ENCODE results near the gene PSMD5.

The PSMD5 gene

GRCh38 chr9:120878188-120879130 lies 35.7 kb upstream of the PSMD5 start:
- Mint-ChIP-seq H3K4me3 (peak overlapping the region; percentile 90 to 92), H3K27ac (peak overlapping the region; percentile 96), H3K4me1 (peaks cover 40 to 60% of the 10 kb centered on the region in 2 donors), H3K27me3 (peaks cover 0 to 13% of the 10 kb centered on the region in 2 donors), H3K9me3 (no peaks in the 10 kb centered on the region), H3K36me3 (peaks cover 26% of the 10 kb centered on the region in 2 donors)
- no peak for ATAC-seq (replicated peaks)
- no peak for DNase-seq

DNA sequence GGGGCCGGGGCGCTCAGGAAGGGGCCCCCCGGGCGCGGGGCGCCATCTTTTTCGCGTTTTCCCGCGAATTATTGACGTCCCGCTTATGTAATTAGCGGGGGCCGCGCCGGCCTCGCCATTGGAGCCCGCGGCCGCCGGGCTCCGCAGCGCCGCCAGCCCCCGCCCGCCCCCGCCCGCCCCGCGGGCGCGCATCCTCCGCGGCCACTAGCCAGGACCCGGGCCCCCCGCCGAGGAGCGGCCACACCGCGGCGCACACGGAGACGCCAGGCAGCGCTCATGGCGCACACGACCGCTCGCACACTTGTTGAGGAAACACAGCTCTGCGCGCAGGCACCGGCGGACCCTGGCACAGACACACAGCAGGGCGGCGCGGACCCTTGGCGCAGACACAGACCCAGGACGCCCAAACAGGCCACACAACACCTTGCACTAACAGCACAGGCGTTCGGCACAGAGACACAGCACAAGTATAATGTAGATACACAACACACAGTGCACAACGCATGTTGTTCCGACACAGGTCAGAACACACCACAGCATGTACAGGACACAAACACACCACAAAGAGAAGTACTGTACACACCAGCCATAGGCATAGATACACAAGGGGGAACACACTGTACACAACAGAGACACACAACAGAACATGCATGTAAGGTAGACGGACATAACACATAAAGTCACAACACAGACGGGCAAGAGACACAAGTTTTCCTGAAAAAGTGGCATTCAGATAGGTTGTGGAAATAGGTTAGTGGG lies 34.7 kb upstream of the PSMD5 start:
- DNase-seq, result peak; percentile 56
- peak overlapping the region; percentile 96 for H3K27ac Mint-ChIP-seq
- H3K27me3 Mint-ChIP-seq, result peaks cover 0 to 13% of the 10 kb centered on the region in 2 donors
- H3K4me3 Mint-ChIP-seq, result peak overlapping the region; percentile 90 to 92
- peaks cover 28 to 35% of the 10 kb centered on the region in 2 donors for H3K36me3 Mint-ChIP-seq
- peaks cover 40 to 55% of the 10 kb centered on the region in 2 donors for H3K4me1 Mint-ChIP-seq
- no peaks in the 10 kb centered on the region for H3K9me3 Mint-ChIP-seq
- ATAC-seq (replicated peaks), result peak; percentile 52 to 57

- Mint-ChIP-seq H3K36me3 (peaks cover 32 to 40% of the 10 kb centered on the region in 2 donors), H3K27ac (peak within 1 kb of the TSS; percentile 96), H3K9me3 (no peaks in the 10 kb centered on the region), H3K27me3 (peaks cover 0 to 11% of the 10 kb centered on the region in 2 donors), H3K4me1 (peaks cover 43 to 55% of the 10 kb centered on the region in 2 donors), H3K4me3 (peak within 1 kb of the TSS; percentile 90 to 92)
- DNase-seq, result no peak
- peak; percentile 26 to 34 for ATAC-seq (replicated peaks)
Observed at GRCh38 chr9:120876842-120877240, 34.1 kb upstream of the PSMD5 start, which contains the start of gene PHF19. Gene PHF19 (minus strand): TSS chr9:120877188. CDS start chr9:120874741, 2,447 bp downstream.

GRCh38 chr9:120875954-120876841 lies 33.5 kb upstream of the PSMD5 start:
- Mint-ChIP-seq H3K36me3 (peaks cover 33 to 44% of the 10 kb centered on the region in 2 donors), H3K27ac (peak overlapping the region; percentile 92), H3K27me3 (peaks cover 0 to 7% of the 10 kb centered on the region in 2 donors), H3K9me3 (no peaks in the 10 kb centered on the region), H3K4me3 (peak overlapping the region; percentile 83 to 91), H3K4me1 (peaks cover 42 to 55% of the 10 kb centered on the region in 2 donors)
- ATAC-seq (replicated peaks) (peak; percentile 72 to 76), DNase-seq (peak; percentile 77)

- peak overlapping the region; percentile 83 to 91 for H3K4me3 Mint-ChIP-seq
- peaks cover 41 to 55% of the 10 kb centered on the region in 2 donors for H3K4me1 Mint-ChIP-seq
- peaks cover 35 to 48% of the 10 kb centered on the region in 2 donors for H3K36me3 Mint-ChIP-seq
- no peaks in the 10 kb centered on the region for H3K9me3 Mint-ChIP-seq
- DNase-seq, result no peak
- H3K27me3 Mint-ChIP-seq, result peaks cover 0 to 4% of the 10 kb centered on the region in 2 donors
- peak overlapping the region; percentile 88 for H3K27ac Mint-ChIP-seq
- peak in 1 of 2 donors; percentile 7 for ATAC-seq (replicated peaks)
Observed at GRCh38 chr9:120875643-120875953, 32.9 kb upstream of the PSMD5 start.

DNA sequence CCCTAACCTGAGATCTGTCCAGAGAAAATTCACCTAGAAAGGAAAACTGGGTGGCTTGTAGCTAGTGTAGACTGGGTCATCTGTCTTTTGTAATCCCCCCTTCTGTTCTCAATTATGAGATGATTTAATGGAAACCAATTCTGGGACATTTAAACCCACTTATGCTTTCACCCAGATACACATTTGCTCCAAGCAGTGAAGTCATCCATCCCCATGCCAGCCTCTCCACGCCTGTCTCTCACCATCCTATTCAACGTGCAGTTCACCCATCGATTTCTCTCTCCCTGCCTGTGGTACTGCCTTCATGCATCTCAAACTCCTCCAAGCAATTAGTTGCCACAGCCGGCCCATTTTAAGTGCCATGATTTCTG lies 32.5 kb upstream of the PSMD5 start:
- H3K4me1 Mint-ChIP-seq, result peaks cover 43 to 58% of the 10 kb centered on the region in 2 donors
- no peak for DNase-seq

GRCh38 chr9:120874226-120875194 lies 31.8 kb upstream of the PSMD5 start:
- Mint-ChIP-seq H3K4me1 (peaks cover 45 to 59% of the 10 kb centered on the region in 2 donors), H3K27ac (peak overlapping the region; percentile 60), H3K36me3 (peaks cover 42 to 55% of the 10 kb centered on the region in 2 donors), H3K27me3 (peaks cover 0 to 4% of the 10 kb centered on the region in 2 donors), H3K4me3 (no peak overlapping the region), H3K9me3 (no peaks in the 10 kb centered on the region)
- no peak for DNase-seq
- ATAC-seq (replicated peaks), result no peak

More for the DNA sequence above, 32.5 kb upstream of the PSMD5 start:
- no peaks in the 10 kb centered on the region for H3K9me3 Mint-ChIP-seq
- peaks cover 38 to 49% of the 10 kb centered on the region in 2 donors for H3K36me3 Mint-ChIP-seq
- peak overlapping the region; percentile 88 for H3K27ac Mint-ChIP-seq
- ATAC-seq (replicated peaks), result no peak
- peak overlapping the region; percentile 83 to 91 for H3K4me3 Mint-ChIP-seq
- peaks cover 0 to 4% of the 10 kb centered on the region in 2 donors for H3K27me3 Mint-ChIP-seq

DNA sequence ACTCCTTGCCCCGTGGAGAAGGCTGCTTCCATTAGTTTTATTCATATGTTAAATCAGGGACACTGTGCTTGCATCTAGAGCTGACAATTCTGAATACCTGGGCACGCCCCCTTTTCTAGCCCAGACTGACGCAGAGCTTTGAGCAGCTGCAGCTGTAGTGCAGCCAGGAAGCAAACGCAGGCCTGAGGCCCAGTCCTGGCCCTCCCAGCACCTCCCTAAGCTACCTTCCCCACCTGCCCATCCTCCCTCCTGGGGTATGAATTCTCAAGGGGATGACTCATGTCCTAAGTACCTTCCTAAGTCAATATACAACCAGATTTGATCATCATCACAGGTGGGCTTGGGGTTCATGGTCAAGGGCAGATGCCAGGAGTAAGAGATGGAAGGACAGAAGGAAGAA lies 30.8 kb upstream of the PSMD5 start:
- DNase-seq (no peak), ATAC-seq (replicated peaks) (no peak)
- Mint-ChIP-seq H3K4me1 (peaks cover 40 to 57% of the 10 kb centered on the region in 2 donors), H3K27ac (peak overlapping the region; percentile 60), H3K9me3 (no peaks in the 10 kb centered on the region), H3K27me3 (no peaks in the 10 kb centered on the region), H3K4me3 (no peak overlapping the region), H3K36me3 (peaks cover 46 to 60% of the 10 kb centered on the region in 2 donors)

- H3K27ac Mint-ChIP-seq, result peak overlapping the region; percentile 66
- H3K36me3 Mint-ChIP-seq, result peaks cover 51 to 66% of the 10 kb centered on the region in 2 donors
- no peak overlapping the region for H3K4me3 Mint-ChIP-seq
- H3K9me3 Mint-ChIP-seq, result no peaks in the 10 kb centered on the region
- ATAC-seq (replicated peaks), result no peak
- no peaks in the 10 kb centered on the region for H3K27me3 Mint-ChIP-seq
- peaks cover 39 to 57% of the 10 kb centered on the region in 2 donors for H3K4me1 Mint-ChIP-seq
- DNase-seq, result no peak
Observed at GRCh38 chr9:120872791-120873502, 30.2 kb upstream of the PSMD5 start.

- H3K27ac Mint-ChIP-seq, result no peak overlapping the region
- H3K36me3 Mint-ChIP-seq, result peaks cover 48 to 70% of the 10 kb centered on the region in 2 donors
- H3K27me3 Mint-ChIP-seq, result no peaks in the 10 kb centered on the region
- ATAC-seq (replicated peaks) (no peak), DNase-seq (no peak)
- H3K4me1 Mint-ChIP-seq, result peaks cover 25 to 42% of the 10 kb centered on the region in 2 donors
- no peaks in the 10 kb centered on the region for H3K9me3 Mint-ChIP-seq
- peak overlapping the region; percentile 12 to 53 for H3K4me3 Mint-ChIP-seq
Observed at GRCh38 chr9:120870206-120870605, 27.5 kb upstream of the PSMD5 start.

GRCh38 chr9:120869726-120870125 lies 27.0 kb upstream of the PSMD5 start:
- Mint-ChIP-seq H3K36me3 (peaks cover 48 to 71% of the 10 kb centered on the region in 2 donors), H3K27me3 (no peaks in the 10 kb centered on the region), H3K9me3 (no peaks in the 10 kb centered on the region), H3K4me3 (no peak overlapping the region), H3K4me1 (peaks cover 24 to 37% of the 10 kb centered on the region in 2 donors), H3K27ac (peak overlapping the region; percentile 63)
- DNase-seq, result no peak
- no peak for ATAC-seq (replicated peaks)

GRCh38 chr9:120869360-120869687 lies 26.6 kb upstream of the PSMD5 start:
- Mint-ChIP-seq H3K4me1 (peaks cover 22 to 33% of the 10 kb centered on the region in 2 donors), H3K36me3 (peaks cover 46 to 69% of the 10 kb centered on the region in 2 donors), H3K27ac (peak overlapping the region; percentile 92), H3K9me3 (no peaks in the 10 kb centered on the region), H3K4me3 (peak overlapping the region; percentile 80 to 88), H3K27me3 (no peaks in the 10 kb centered on the region)
- DNase-seq (no peak), ATAC-seq (replicated peaks) (no peak)
